ENCODE results near the gene ANKHD1. TPM values are rescaled to one million over a fixed set of nuclear protein-coding genes. Genes with fewer than 3 reads are reported as not detected.

ANKHD1 gene
- total RNA-seq, 1 donor from 2014 or later: 120 TPM

- peak; percentile 93 for ATAC-seq
Observed at GRCh38 chr5:140564196-140565023, 162.8 kb downstream of the ANKHD1 start, which contains the start of the genes APBB3 and SLC35A4. Gene APBB3, minus strand, starts transcription at chr5:140564598. Its CDS starts 353 bp downstream, at chr5:140564245. Gene SLC35A4, plus strand, starts transcription at chr5:140564828. Its CDS starts 2,342 bp downstream, at chr5:140567170.

GRCh38 chr5:140565024-140565779, 163.6 kb downstream of the ANKHD1 start:
- TF ChIP-seq CTCF (IDR thresholded peaks at IDR 0.05): no peak
- no peaks in the 10 kb centered on the region for H3K27me3 ChIP-seq
- H3K4me3 ChIP-seq: peak overlapping the region; percentile 72
- intact Hi-C loops (cut with DNase I): loop anchor here (10.0 kb wide), 1 partner anchor 70 kb away; the partner anchor contains the start of genes CD14 and TMCO6
- H3K4me1 ChIP-seq: peaks cover 38% of the 10 kb centered on the region
- no peaks in the 10 kb centered on the region for H3K9me3 ChIP-seq
- H3K27ac ChIP-seq: peak overlapping the region; percentile 96
- ATAC-seq (no peak), DNase-seq (no peak)
- H3K36me3 ChIP-seq: peaks cover 25% of the 10 kb centered on the region

More at GRCh38 chr5:140564196-140565023, 162.8 kb downstream of the ANKHD1 start, which contains the start of the genes APBB3 and SLC35A4:
- Histone ChIP-seq H3K4me3 (peak within 1 kb of the TSS; percentile 72), H3K36me3 (peaks cover 25% of the 10 kb centered on the region), H3K4me1 (peaks cover 30% of the 10 kb centered on the region), H3K27me3 (no peaks in the 10 kb centered on the region), H3K9me3 (no peaks in the 10 kb centered on the region), H3K27ac (peak within 1 kb of the TSS; percentile 96)
- peak; percentile 97 for DNase-seq
- no peak for TF ChIP-seq CTCF (IDR thresholded peaks at IDR 0.05)
- intact Hi-C loops (cut with DNase I): loop anchor here (10.0 kb wide), 1 partner anchor 70 kb away; the partner anchor contains the start of genes CD14 and TMCO6

- TF ChIP-seq CTCF (IDR thresholded peaks at IDR 0.05): no peak
- H3K36me3 ChIP-seq: peaks cover 25% of the 10 kb centered on the region
- intact Hi-C loops (cut with DNase I): loop anchor here (10.0 kb wide), 1 partner anchor 69 kb away; the partner anchor contains the start of genes CD14 and TMCO6
- peak overlapping the region; percentile 96 for H3K27ac ChIP-seq
- peak; percentile 67 for DNase-seq
- no peaks in the 10 kb centered on the region for H3K9me3 ChIP-seq
- no peaks in the 10 kb centered on the region for H3K27me3 ChIP-seq
- peaks cover 41% of the 10 kb centered on the region for H3K4me1 ChIP-seq
- peak overlapping the region; percentile 72 for H3K4me3 ChIP-seq
- ATAC-seq: peak; percentile 22
Observed at GRCh38 chr5:140565780-140566095, 164.1 kb downstream of the ANKHD1 start.

GRCh38 chr5:140566665-140567064, 165.0 kb downstream of the ANKHD1 start:
- no peak for ATAC-seq
- H3K27me3 ChIP-seq: no peaks in the 10 kb centered on the region
- DNase-seq: no peak
- H3K9me3 ChIP-seq: no peaks in the 10 kb centered on the region
- H3K36me3 ChIP-seq: peaks cover 21% of the 10 kb centered on the region
- H3K4me3 ChIP-seq: no peak overlapping the region
- intact Hi-C loops (cut with DNase I): loop anchor here (10.0 kb wide), 1 partner anchor 68 kb away; the partner anchor contains the start of genes CD14 and TMCO6
- H3K27ac ChIP-seq: no peak overlapping the region
- TF ChIP-seq CTCF (IDR thresholded peaks at IDR 0.05): no peak
- H3K4me1 ChIP-seq: peaks cover 46% of the 10 kb centered on the region

GRCh38 chr5:140567136-140567818, 165.6 kb downstream of the ANKHD1 start:
- intact Hi-C loops (cut with DNase I): loop anchor here (10.0 kb wide), 1 partner anchor 68 kb away; the partner anchor contains the start of genes CD14 and TMCO6
- ATAC-seq (no peak), DNase-seq (peak; percentile 67)
- no peak for TF ChIP-seq CTCF (IDR thresholded peaks at IDR 0.05)
- no peaks in the 10 kb centered on the region for H3K27me3 ChIP-seq
- H3K4me1 ChIP-seq: peaks cover 52% of the 10 kb centered on the region
- H3K4me3 ChIP-seq: no peak overlapping the region
- H3K9me3 ChIP-seq: no peaks in the 10 kb centered on the region
- no peak overlapping the region for H3K27ac ChIP-seq
- peaks cover 17% of the 10 kb centered on the region for H3K36me3 ChIP-seq
